ENCODE measurements around the gene LRIG1.

LRIG1 gene

GRCh38 chr3:66494959-66495667 is 5.7 kb downstream of the LRIG1 start:
- H3K9ac ChIP-seq (ENCODE audit: low read length): no peak overlapping the region
- H3K4me1 ChIP-seq (ENCODE audit: low read length): peaks cover 39% of the 10 kb centered on the region

GRCh38 chr3:66493458-66494099 is 7.2 kb downstream of the LRIG1 start:
- H3K4me2 ChIP-seq (ENCODE audit: low read length): no peak overlapping the region
- H3K9ac ChIP-seq (ENCODE audit: low read length): no peak overlapping the region
- TF ChIP-seq EZH2phosphoT487 (IDR thresholded peaks at IDR 0.05; ENCODE audit: low read depth) (no peak), CTCF (IDR thresholded peaks at IDR 0.05; ENCODE audit: low read depth, low read length) (no peak)
- H3K79me2 ChIP-seq (ENCODE audit: low read length): peaks cover 97% of the 10 kb centered on the region
- peaks cover 67% of the 10 kb centered on the region for H4K20me1 ChIP-seq (ENCODE audit: insufficient read depth, low read length)
- peaks cover 37% of the 10 kb centered on the region for H3K4me1 ChIP-seq (ENCODE audit: low read length)
- H3K36me3 ChIP-seq (replicated peaks; ENCODE audit: low read depth, low read length): no peaks in the 10 kb centered on the region
- 0 out of 2 replicates have a peak, but pooled peaks cover 5% of the 10 kb centered on the region for H3K27me3 ChIP-seq (ENCODE audit: low read depth, low read length)
- H2AFZ ChIP-seq (ENCODE audit: low read depth, low read length): no peak overlapping the region
- H3K9me3 ChIP-seq (ENCODE audit: insufficient read depth, low read length): no peaks in the 10 kb centered on the region
- no peak overlapping the region for H3K27ac ChIP-seq (ENCODE audit: low read length)
- H3K4me3 ChIP-seq (ENCODE audit: low read length): no peak overlapping the region

More at GRCh38 chr3:66494959-66495667, 5.7 kb downstream of the LRIG1 start:
- Histone ChIP-seq H4K20me1 (ENCODE audit: insufficient read depth, low read length) (peaks cover 67% of the 10 kb centered on the region), H3K4me2 (ENCODE audit: low read length) (no peak overlapping the region), H3K27me3 (ENCODE audit: low read depth, low read length) (0 out of 2 replicates have a peak, but pooled peaks cover 5% of the 10 kb centered on the region), H3K9me3 (ENCODE audit: insufficient read depth, low read length) (no peaks in the 10 kb centered on the region), H3K27ac (ENCODE audit: low read length) (no peak overlapping the region), H2AFZ (ENCODE audit: low read depth, low read length) (no peak overlapping the region), H3K4me3 (ENCODE audit: low read length) (no peak overlapping the region), H3K36me3 (replicated peaks; ENCODE audit: low read depth, low read length) (no peaks in the 10 kb centered on the region), H3K79me2 (ENCODE audit: low read length) (peaks cover 97% of the 10 kb centered on the region)
- TF ChIP-seq CTCF (IDR thresholded peaks at IDR 0.05; ENCODE audit: low read depth, low read length): no peak
- no peak for TF ChIP-seq EZH2phosphoT487 (IDR thresholded peaks at IDR 0.05; ENCODE audit: low read depth)

GRCh38 chr3:66492672-66493071 is 8.2 kb downstream of the LRIG1 start:
- no peaks in the 10 kb centered on the region for H3K36me3 ChIP-seq (replicated peaks; ENCODE audit: low read depth, low read length)
- 0 out of 2 replicates have a peak, but pooled peaks cover 5% of the 10 kb centered on the region for H3K27me3 ChIP-seq (ENCODE audit: low read depth, low read length)
- H3K4me1 ChIP-seq (ENCODE audit: low read length): peaks cover 35% of the 10 kb centered on the region
- peaks cover 62% of the 10 kb centered on the region for H4K20me1 ChIP-seq (ENCODE audit: insufficient read depth, low read length)
- no peak overlapping the region for H3K9ac ChIP-seq (ENCODE audit: low read length)
- H2AFZ ChIP-seq (ENCODE audit: low read depth, low read length): no peak overlapping the region
- no peak for TF ChIP-seq CTCF (IDR thresholded peaks at IDR 0.05; ENCODE audit: low read depth, low read length)
- TF ChIP-seq EZH2phosphoT487 (IDR thresholded peaks at IDR 0.05; ENCODE audit: low read depth): no peak
- H3K27ac ChIP-seq (ENCODE audit: low read length): no peak overlapping the region
- H3K4me2 ChIP-seq (ENCODE audit: low read length): no peak overlapping the region
- no peaks in the 10 kb centered on the region for H3K9me3 ChIP-seq (ENCODE audit: insufficient read depth, low read length)
- H3K79me2 ChIP-seq (ENCODE audit: low read length): peaks cover 97% of the 10 kb centered on the region
- H3K4me3 ChIP-seq (ENCODE audit: low read length): no peak overlapping the region

GRCh38 chr3:66492071-66492470 is 8.8 kb downstream of the LRIG1 start:
- Histone ChIP-seq H3K27me3 (ENCODE audit: low read depth, low read length) (0 out of 2 replicates have a peak, but pooled peaks cover 5% of the 10 kb centered on the region), H3K27ac (ENCODE audit: low read length) (no peak overlapping the region), H3K4me1 (ENCODE audit: low read length) (peaks cover 33% of the 10 kb centered on the region), H3K4me3 (ENCODE audit: low read length) (no peak overlapping the region), H2AFZ (ENCODE audit: low read depth, low read length) (no peak overlapping the region), H3K4me2 (ENCODE audit: low read length) (no peak overlapping the region), H3K9me3 (ENCODE audit: insufficient read depth, low read length) (no peaks in the 10 kb centered on the region), H3K36me3 (replicated peaks; ENCODE audit: low read depth, low read length) (no peaks in the 10 kb centered on the region), H4K20me1 (ENCODE audit: insufficient read depth, low read length) (peaks cover 63% of the 10 kb centered on the region), H3K79me2 (ENCODE audit: low read length) (peaks cover 97% of the 10 kb centered on the region), H3K9ac (ENCODE audit: low read length) (no peak overlapping the region)
- TF ChIP-seq EZH2phosphoT487 (IDR thresholded peaks at IDR 0.05; ENCODE audit: low read depth) (no peak), CTCF (IDR thresholded peaks at IDR 0.05; ENCODE audit: low read depth, low read length) (no peak)

All from OCI-LY3 (cell line).